Choroid plexus epithelial cell (primary cell): ENCODE data around the gene CDK4.
"Not testable (repeated sequence)": the region's sequence is repeated elsewhere in the genome, so short reads cannot be mapped to it uniquely, and the experiment has no call there.

ENCODE experiments used
- DNase-seq: peaks from one replicate; pipeline ENCODE4 v3.0.0-alpha.2; 2010; ENCODE audit warnings: low read depth
- H3K4me3 ChIP-seq: 2 replicates; pipeline ENCODE4 v1.5.1; 2011; ENCODE audit warnings: low read depth, mild to moderate bottlenecking, control low read depth, low read length, moderate library complexity
- TF ChIP-seq, protein P1 (sequence below): conservative IDR thresholded peaks from 2 replicates; pipeline ENCODE4 v1.5.1; 2011; ENCODE audit warnings: low read depth, mild to moderate bottlenecking, control low read depth, inconsistent platforms, low read length, moderate library complexity

Gene CDK4

DNA sequence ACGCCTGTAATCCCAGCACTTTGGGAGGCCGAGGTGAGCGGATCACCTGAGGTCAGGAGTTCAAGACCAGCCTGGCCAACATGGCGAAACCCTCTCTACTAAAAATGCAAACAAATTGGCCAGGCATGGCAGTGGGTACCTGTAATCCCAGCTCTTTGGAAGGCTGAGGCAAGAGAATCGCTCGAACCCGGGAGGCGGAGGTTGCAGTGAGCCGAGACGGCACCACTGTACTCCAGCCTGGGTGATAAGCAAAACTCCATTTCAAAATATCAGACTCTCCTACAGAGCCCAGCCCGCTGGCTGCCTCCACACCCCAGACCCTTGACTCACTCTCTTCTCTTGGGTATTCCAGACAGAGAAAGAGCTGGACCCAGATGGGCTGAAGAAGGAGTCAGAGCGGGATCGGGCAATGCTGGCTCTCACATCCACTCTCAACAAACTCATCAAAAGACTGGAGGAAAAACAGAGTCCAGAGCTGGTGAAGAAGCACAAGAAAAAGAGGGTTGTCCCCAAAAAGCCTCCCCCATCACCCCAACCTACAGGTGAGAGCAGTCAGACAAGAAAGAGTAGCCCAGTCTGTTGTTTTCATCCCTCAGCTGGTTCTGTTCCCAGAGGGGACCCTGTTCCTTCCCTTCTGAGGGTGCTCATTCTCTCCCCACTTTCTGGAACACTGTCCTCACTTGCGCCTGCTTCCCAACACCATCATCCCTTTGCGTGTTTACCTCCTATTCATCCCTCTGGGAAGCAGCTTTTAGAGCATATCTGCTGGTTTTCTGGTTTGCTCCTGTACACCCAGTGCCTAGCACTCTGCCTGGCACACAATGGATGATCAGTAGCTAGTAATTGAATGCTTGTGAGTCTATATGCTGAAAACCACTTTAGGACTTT is 33.2 kb downstream of the CDK4 start:
- no peak for DNase-seq
- no peak overlapping the region for H3K4me3 ChIP-seq
- TF ChIP-seq, protein P1, sequence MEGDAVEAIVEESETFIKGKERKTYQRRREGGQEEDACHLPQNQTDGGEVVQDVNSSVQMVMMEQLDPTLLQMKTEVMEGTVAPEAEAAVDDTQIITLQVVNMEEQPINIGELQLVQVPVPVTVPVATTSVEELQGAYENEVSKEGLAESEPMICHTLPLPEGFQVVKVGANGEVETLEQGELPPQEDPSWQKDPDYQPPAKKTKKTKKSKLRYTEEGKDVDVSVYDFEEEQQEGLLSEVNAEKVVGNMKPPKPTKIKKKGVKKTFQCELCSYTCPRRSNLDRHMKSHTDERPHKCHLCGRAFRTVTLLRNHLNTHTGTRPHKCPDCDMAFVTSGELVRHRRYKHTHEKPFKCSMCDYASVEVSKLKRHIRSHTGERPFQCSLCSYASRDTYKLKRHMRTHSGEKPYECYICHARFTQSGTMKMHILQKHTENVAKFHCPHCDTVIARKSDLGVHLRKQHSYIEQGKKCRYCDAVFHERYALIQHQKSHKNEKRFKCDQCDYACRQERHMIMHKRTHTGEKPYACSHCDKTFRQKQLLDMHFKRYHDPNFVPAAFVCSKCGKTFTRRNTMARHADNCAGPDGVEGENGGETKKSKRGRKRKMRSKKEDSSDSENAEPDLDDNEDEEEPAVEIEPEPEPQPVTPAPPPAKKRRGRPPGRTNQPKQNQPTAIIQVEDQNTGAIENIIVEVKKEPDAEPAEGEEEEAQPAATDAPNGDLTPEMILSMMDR = no peak

GRCh38 chr12:57717846-57718640 is 34.1 kb downstream of the CDK4 start:
- DNase-seq = no peak
- no peak overlapping the region for H3K4me3 ChIP-seq
- TF ChIP-seq, protein P1 = no peak

DNA sequence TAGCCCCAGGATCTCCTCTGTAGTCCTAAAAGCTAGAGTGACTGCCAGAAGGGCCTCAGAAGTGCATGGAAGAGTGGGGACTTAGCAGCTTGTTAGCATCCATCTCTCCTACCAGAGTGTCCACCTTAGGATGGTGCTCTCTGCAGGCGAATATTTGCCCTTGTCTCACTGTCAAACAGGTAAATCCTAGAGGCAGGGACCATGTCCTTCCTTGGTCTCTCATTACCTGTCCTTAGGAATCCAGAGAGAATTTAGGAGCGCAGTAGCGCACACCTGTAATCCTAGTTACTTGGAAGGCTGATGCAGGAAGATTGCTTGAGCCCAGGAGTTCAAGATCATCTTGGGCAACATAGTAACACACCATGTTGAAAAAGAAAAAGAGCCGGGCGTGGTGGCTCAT is 35.0 kb downstream of the CDK4 start:
- TF ChIP-seq, protein P1 = no peak
- DNase-seq = no peak
- H3K4me3 ChIP-seq = no peak overlapping the region

- no peak for DNase-seq
- no peak overlapping the region for H3K4me3 ChIP-seq
- TF ChIP-seq, protein P1 = no peak
These were observed 35.8 kb downstream of the CDK4 start for GRCh38 chr12:57716305-57716704.

DNA sequence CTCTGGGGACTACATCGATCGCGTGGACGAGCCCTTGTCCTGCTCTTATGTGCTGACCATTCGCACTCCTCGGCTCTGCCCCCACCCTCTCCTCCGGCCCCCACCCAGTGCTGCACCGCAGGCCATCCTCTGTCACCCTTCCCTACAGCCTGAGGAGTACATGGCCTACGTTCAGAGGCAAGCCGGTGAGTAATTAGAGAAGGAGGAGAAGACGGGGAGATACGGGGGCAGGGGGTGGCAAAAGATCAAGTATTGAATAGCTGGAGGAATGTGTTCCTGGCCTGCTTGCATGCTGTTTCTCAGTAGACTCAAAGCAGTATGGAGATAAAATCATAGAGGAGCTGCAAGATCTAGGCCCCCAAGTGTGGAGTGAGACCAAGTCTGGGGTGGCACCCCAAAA is 36.3 kb downstream of the CDK4 start:
- no peak for DNase-seq
- TF ChIP-seq, protein P1 = no peak

GRCh38 chr12:57715036-57715748 is 36.9 kb downstream of the CDK4 start:
- not testable (repeated sequence) for H3K4me3 ChIP-seq

More for the DNA sequence above, 36.3 kb downstream of the CDK4 start:
- no peak overlapping the region for H3K4me3 ChIP-seq

GRCh38 chr12:57713209-57713608 is 38.9 kb downstream of the CDK4 start:
- H3K4me3 ChIP-seq = no peak overlapping the region
- TF ChIP-seq, protein P1 = no peak
- no peak for DNase-seq

More at GRCh38 chr12:57715036-57715748, 36.9 kb downstream of the CDK4 start:
- DNase-seq = not testable (repeated sequence)
